Activated gamma-delta T cell treated with anti-CD3 and anti-CD28 coated beads, Interleukin-2, amount 50 U/mL, for 16 hours (primary cell): ENCODE data around the gene FAM170B.

Source experiments
- DNase-seq: peaks from one replicate; pipeline ENCODE4 v3.0.0-alpha.2; 2020; ENCODE audit warnings: low read depth

Gene FAM170B

DNA sequence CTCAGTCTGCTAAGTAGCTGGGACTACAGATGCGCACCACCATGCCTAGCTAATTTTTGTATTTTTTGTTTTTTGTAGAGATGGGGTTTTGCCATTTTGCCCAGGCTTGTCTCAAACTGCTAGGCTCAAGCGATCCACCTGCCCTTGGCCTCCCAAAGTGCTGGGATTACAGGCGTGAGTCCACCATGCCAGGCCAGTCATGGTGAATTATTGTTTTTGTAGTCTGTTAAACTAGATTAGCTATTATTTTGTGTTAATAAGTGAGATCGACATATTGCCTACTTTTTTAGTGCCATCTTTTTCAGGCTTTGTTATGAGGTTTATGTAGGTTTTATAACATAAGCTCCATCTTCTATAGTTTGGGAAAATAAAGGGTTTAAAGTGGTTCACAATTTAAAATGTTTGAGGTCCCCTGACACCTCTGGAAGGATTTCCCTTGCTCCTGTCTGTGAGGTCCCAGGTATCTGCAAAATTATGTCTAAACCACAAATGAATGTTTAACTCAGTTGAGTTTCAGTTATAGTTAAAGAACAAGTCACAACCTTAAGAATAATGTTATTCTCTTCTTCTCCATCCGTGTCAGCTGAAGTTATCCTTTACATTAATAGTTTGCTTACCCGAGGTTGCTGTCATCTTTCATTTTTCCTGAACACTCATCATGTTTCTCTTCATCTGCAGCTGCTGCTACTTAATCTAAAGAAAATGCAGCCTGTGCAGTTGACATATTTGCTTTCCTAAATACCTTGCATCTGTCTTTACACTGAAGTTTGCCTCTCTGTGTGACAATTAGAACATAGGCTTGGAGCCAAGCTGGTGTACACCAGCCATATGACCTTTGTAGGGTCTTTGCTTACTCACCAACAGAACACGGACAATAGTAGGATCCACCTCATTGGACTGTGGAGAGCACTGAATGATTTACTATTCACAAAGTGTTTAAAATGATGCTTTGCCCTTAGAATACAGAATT is 9.6 kb downstream of the FAM170B start:
- DNase-seq = no peak

DNA sequence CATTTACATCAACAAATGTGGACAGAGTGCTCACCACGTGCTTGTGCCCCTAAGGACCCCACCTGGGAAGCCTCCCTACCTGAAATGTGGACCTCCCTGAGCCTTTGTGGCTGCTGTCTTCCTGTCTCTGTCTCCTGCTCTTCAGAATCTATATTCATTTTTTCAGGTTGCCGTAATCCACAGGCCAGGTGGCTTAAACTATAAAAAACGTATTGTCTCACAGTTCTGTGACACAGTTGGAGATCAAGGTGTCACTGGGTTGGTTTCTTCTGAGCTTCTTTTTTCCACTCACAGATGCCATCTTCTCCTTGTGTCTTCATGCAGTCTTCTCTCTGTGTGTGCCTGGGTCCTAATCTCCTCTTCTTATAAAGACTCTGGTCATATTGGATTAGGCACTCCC is 12.9 kb downstream of the FAM170B start:
- no peak for DNase-seq

DNA sequence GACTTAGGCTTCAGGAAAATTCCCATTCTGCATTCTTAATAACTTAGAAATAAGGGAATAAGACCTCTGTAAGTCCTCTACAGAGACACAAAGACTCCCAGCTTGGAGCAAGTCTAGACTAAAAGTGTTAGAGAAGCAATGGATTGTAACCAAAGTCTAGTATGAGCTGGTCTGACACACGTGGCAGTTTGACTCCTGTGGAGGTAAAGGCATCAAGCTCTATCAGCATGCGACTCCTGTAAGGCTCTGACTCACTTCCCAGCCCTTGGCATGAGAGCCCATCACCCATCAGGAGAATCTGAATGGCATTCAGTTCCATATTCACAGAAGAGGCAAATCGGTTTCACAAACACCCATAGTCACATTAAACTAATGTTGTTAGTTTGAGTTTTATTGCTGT is 14.1 kb downstream of the FAM170B start:
- DNase-seq = no peak

DNA sequence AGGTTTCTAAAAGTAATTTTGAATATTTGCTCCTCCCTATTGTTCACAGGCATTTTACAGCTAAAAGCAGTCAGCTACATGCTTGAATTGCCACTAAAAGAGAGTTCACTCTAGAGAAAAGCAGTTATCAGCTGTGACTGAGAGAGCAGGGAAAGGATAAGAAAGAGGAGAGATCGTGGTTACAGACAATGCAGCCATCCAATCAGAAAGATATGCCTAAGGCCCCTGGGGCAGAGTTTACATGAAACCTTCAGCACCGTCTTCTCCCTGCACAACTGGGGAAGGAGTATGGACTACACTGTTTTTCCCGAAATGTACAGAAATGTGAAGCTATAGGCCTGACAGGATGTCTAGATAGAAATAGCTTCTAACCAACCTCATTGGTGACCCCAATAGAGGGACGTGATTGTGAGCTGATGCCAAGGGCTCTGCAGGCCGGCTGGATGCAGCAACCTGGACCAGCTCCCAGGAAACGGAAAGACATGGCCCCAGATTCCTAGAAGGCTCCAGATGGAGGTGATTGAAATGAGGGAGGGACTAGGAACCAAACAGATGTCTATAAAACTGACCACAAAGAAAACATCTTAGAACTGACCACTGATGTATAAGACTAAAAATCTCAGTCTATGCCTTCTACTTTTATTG is 15.3 kb downstream of the FAM170B start:
- DNase-seq = no peak

DNA sequence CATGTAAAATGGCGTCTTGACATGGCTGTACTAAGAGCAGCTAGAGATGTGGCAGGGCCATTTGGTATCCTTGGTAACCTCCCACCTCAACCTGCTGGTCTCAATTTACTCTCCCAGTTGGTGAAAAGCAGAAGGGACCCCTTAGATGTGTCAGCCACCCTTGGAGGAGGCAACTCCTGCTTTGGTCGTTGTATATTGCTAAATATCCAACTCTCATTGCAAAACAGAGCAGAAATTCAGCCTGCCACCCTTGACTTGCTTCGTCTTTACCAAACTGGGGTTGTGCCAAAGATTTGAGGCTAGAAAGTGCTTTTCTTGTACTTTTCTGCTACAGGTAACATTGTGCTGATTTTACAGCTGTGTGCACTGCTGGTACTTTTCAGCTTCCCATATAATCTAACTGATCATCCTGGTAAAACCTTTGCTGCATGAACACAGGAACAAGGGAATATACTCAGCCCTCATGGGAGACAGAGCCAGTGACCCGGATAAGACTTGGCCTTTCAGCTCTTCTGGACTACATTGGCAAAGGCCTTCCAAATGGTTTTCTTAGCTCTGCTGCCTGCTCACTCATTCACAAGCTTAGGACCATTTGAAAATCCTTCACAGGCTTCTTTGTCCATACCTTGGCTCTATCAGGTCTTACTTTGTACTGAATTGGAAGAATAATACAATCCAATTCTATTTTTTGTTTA is 16.3 kb downstream of the FAM170B start:
- DNase-seq = no peak

DNA sequence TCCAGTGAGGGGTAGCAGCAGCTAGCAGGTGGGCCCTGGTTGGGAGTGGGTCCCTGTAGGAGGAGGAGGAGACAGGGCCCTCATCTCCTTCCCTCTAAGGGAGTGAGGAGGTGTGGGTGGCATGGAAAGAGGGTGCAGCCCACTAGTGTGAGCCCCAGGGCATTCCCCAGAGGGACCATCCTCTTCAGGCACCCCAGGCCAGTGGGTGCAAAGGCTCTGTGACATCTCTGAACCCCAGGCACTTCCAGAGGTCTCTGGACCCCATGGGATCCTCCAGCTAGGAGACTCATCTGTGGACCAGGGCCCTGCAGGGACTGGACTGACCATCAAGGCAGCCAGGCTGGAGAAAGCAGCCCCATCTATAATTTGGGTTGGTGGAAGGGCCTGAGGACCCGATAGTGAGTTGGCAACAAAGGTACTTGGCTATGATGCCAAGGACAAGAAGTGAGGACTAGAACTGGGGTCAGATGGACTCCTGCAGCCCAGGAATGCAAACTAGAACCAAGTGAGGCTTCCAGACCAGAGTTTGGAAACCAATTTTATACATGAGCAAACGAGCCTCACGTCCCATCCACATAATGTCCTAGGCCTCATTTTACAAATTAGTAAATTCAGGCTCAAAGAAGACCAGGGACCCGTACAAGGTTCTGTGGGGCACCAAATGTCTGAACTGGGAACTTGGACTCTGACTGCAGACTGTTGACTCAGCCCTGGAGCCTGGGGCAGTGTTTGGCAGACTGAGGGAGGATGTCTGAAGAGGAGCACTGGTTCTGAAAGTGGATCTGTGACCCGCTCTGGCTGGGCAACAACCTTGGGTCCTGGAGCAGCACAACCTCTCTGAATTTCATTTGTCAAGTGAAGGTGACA is 17.1 kb downstream of the FAM170B start:
- DNase-seq = no peak

DNA sequence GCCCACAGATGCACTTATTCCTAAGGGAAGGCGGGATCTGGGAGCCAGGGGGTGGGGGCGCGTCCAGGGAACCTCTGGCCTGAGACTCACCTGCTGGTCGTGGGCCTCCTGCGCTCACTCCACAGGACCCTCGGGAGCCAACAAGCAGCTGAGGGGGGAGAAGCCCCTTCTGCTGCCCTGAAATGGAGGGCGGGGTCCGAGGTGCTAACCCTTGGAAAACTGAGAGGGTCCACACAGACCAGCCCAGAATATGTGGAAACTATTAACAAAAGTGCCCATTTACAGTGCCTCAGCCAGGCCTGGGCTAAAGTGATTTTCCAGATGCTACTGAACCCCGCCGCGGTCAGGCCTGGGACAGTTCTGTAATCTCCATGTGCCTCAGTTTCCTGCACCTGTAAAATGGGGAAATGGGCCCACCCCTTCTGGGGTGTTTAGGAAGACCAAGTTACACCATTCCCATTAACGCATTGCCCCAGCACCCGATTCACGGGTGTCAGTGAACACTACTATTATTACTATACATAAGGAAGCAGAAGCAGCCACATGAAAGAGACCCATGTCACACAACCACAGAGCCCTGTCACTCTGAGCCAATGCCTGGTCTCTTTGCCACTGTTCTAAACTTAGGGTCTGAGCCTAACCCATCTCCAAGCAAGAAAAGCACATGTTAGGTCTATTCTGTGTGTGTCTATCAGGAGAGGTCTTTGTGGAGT is 17.9 kb downstream of the FAM170B start:
- DNase-seq = no peak

DNA sequence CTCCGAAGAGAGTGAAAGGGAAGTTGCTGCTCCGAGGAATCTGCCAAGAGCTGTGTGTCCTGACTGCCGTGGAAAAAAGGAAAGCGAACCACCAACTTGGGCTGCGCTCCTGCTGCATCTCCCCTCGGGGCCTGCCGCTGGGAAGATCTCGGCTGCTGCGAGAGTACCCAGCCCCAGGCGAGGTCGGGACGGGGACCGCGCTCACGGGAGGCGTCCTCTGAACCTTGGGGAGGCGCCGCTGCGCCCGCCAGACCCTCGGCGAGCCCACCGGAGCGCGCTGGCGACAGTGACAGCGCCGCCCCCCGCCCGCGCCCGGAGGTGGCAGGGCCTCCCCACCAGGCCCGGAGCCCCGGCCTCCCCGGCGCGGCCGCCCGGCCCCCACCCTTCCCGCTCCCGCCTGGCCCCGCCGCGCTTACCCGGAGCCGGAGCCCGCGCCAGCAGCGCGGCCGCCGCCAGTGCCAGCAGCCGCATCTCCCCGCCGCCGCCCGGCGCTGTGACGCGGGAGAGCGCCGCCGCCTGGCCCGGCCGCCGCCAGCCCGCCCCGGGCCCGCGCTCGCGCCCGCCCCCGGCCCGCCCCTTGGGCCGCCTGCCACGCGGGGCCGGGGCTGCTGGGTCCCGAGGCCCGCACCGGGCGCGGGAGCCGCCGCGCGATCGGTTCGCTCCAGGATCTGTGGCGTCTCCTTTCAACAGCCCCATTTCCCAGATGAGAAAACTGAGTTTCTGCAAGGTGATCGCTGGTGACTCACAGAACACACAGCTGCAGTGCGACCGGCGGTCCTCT is 18.6 kb downstream of the FAM170B start, which contains the start of gene VSTM4:
Gene VSTM4, minus strand, starts transcription at position 508 of the 781 bp plus-strand sequence. Its CDS starts 37 bp downstream, at position 471.
- no peak for DNase-seq

DNA sequence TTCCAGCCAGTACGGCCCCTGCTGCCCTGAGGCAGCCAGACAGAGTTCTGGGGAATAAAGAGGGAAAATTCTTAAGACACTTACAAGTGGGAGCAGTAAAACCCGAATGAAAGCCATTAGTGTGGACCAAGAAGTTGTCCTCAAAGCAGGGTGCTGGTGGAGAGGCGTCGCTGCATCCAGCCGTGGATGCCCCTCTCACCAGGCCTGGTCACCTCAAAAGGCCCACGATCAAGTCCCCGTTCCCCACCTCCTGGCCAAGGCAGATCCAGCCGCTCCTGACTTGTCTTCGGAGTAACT is 19.2 kb downstream of the FAM170B start:
- no peak for DNase-seq

DNA sequence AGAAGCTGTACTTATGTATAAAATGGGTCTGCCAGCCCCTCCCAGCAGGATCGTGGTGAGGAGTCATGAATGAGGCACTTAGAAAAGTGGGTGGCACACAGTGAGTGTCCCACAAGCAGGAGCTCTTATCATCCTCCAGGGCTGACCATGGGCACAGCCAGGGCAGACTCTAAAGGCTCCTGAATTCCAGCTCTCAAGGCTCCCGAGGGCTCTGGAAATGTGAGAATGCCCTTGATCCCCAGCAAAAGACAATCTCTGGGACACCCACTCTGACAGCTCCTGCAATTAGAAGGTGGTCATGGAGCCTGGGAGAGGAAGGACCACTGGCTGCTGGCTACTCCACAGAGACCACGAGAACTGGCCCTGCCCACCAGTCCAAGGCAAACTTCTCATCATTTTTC is 20.1 kb downstream of the FAM170B start:
- no peak for DNase-seq

DNA sequence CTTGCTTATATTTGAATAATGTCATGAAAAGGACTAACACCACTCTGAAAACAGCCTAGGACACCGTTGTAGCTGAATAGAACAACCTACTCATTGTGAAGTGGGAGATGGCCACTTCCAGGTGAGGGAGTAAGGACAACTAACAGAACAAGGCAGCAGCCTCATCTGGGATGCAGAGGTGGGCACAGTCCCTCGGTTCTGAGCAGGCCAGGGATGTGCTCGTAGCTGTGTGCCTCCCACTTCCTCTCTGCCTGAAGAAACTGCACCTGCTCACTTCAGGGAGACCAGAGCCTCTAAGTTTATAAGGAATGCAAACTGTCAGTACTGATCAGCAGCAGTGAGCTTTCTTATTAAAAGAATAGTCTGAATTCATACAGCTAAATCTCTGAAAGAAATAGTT is 21.0 kb downstream of the FAM170B start:
- no peak for DNase-seq

DNA sequence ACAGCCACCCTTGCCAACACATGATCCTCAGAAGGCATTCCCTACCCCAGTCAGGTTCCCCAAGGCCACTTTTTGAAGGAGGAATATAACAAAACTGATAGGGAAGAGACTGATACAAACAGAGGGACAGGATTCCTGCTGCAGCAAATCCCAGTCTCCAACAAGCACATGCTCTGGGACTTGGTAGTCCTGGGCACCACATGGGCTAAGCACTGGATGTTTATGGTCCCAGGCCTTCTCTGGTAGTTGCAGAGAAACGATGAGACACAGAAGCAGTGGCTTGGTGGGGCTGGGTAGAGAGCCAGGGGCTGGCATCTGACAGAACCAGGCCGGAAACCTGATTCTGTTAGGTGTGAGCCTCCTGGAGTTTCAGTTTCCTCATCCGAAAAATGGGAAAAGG is 21.7 kb downstream of the FAM170B start:
- DNase-seq = no peak

DNA sequence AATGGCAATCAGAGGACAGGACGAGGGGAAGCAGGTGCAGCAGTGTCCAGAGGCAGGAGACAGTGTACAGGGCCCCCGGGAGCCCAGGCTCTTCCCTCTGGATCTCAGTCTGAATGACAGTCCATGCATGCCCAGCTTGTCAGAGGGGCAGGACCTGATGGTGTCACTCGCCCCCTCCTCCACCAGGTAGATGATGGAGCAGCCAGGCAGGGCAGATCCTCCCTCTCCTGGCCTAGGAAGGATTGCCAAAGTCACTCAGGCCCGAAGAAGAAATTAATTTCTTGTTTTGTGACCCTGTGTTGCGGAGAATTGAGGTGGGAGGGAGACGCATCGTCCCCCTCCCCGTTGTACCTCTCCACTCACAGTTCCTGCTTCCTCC is 22.5 kb downstream of the FAM170B start:
- no peak for DNase-seq

DNA sequence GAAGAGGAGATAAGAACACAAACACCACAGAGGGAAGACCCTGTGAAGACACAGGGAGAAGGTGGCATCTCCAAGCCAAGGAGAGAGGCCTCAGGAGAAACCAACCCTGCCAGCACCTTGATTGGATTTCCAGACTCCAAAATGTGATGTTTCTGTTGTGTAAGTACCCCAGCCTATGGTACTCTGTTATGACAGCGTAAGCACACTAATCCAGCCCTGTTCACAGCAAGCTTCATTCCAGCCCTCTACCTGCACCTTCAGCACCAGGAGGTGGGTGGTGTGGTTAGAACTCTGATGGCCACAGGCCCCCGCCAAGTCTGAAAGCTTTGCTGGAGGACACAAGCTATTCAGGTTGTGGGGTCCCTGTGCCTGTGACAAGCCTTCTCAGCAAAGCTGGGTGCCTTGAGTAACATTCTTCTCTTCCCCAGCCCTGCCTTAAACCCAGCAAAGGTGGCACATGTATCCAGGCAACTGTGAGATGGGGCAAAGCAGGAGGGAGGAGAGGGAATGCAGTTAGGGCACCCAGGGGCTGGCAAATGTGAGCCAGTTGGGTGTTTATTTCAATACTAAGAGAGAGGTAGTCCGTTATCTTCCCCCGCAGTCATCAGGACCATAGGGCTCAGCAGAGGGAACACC is 23.0 kb downstream of the FAM170B start:
- DNase-seq = no peak

DNA sequence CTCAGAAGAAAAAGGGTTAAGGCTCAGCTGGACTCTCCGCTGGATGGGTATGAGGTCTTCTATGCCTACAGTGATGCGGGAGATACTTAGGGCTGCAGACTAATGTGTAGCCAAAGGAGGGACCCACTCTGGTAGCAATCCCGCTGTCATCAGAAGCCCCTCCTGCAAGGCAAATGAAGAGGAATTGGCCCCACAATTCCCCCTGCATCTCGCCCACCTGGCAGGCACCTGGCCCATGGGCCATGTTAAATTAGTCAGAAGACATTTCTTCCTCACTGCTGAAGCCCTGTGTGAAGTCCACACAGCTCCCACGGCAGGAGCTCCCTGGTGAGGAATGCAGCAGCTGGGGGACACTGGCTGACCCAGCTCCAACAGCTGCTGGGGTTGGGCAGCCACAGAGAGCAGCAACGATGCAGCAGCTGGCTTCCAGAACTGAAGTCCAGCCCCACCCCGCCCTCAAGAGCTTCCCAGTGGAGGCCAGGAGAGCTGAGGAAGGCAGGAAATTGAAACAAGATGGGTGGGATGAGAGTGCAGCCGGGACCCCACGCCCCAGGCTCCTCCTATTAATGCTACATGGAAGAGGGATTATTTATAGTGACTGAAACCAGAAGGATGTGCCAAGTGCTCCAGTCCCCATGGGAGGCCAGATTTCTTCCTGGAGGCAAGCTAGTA is 24.0 kb downstream of the FAM170B start:
- no peak for DNase-seq

DNA sequence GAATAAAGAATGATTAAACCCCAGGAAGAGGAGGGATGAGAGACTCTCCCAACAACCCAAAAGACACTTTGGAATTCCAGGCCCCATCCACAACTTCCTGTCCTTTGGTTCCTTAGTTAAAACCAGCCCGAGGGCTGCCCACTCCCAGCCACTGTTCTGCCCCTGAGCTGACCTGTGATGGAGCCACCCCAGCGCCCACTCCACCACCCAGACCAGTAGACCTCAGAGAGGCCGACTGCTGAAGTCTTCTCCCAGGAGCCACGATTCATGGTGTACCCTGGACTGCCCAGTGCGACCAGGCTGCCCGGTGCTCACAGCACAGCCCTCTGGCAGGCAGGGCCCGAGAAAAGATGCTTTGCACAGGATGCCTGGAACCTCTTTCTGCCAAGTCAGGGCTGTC is 25.2 kb downstream of the FAM170B start:
- DNase-seq = no peak

DNA sequence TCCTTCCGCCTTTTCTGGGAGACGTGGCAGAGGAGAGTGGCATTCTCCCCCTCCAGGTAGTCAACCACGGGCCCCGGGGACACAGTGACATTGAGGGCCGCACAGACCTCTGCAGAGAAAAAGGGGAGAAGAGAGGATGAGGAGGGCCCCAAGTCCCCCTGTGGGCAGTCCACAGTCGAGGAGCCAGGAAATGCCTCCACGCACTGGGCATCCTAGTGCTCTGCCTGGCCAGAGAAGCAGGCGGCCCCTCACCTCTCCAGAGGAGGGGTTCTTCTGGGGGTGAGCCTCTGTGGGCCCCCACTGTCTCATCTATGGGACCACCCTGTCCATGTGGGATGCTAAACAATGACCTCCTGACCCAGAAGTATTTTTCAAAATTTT is 25.9 kb downstream of the FAM170B start:
- DNase-seq = no peak

DNA sequence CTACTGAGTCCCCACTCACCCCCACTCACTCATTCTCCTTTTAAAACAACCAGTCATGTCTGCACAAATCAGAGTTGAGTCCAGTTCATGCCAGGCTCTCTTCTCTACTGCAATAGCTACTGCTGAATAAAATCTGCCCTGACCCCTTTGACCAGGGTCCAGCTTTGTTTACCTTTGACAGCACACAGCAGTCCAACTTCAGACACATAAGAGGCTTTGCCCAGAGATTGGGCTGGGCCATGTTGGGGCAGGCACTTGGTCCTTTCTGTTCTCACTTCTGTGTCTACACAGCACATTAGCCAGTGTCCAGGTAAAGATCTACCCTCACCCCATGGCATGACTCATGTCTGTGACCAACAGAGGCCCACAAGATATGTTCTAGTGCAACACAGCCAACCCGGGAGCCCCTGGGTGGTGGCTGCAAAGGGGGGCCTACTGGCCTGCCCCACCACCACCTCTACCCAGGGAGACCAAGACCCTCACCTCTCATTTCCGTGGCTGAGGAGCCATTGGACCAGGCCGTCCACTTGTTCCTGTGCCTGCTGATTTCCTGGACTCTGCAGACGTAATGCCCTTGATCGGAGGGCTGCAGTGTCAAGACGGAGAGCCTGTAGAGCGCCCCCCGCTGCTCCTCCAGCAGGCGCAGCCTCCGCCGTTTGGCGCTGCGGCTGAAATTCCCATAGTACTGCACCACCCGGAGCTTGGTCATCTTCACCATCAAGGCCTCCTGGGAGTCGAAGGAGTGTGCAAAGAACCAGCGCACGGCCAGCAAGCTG is 26.5 kb downstream of the FAM170B start:
- DNase-seq = no peak

DNA sequence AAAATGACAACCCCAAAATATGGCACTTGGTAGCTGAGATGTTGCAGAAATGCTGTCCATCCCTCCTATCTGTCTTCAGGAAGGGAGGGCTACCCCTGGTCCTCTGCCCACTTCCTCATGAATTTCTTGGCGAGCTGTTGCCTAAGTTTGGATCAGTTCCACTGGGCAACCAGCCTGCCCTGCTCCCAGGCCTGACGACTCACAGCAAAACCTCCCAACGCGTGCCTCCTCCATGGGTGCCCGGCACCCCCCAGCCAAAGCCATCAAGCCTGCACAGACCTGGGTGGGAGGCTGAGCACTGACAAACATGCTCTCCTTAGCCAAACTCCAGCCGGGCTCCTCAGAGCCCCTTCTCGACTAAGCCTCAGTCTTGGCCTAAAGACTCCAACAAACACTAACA is 27.4 kb downstream of the FAM170B start:
- no peak for DNase-seq
